WTC11 (cell line): ENCODE measurements around the gene SCEL.

Source experiments
- ATF1 ChIP-seq: sonication (generic); formaldehyde crosslinking; IDR thresholded peaks from 2 replicates; pipeline ENCODE4 v1.8.1; 2023; ENCODE audit warnings: mild to moderate bottlenecking, moderate library complexity, missing genetic modification reagents
- ATF2 ChIP-seq: sonication (generic); formaldehyde crosslinking; IDR thresholded peaks from 2 replicates; pipeline ENCODE4 v1.8.1; 2022; ENCODE audit warnings: low read depth, missing genetic modification reagents, borderline replicate concordance
- CREB1 ChIP-seq: sonication (generic); formaldehyde crosslinking; IDR thresholded peaks from 2 replicates; pipeline ENCODE4 v1.8.0; 2023; ENCODE audit warnings: mild to moderate bottlenecking, missing genetic modification reagents
- CTCF ChIP-seq: fragments of 200-600 bp; IDR thresholded peaks from 2 replicates; pipeline ENCODE4 v1.8.0; 2022; ENCODE audit warnings: antibody characterized with exemption
- JUN ChIP-seq: sonication (generic); formaldehyde crosslinking; IDR thresholded peaks from 2 replicates; pipeline ENCODE4 v1.8.0; 2023; ENCODE audit warnings: mild to moderate bottlenecking, missing genetic modification reagents
- MYBL2 ChIP-seq: sonication (generic); formaldehyde crosslinking; IDR thresholded peaks from 2 replicates; pipeline ENCODE4 v1.8.1; 2023; ENCODE audit warnings: mild to moderate bottlenecking, moderate library complexity, missing genetic modification reagents
- NR2C2 ChIP-seq: sonication (generic); formaldehyde crosslinking; IDR thresholded peaks from 2 replicates; pipeline ENCODE4 v1.8.0; 2022; ENCODE audit warnings: mild to moderate bottlenecking, missing genetic modification reagents
- RELA ChIP-seq: sonication (generic); formaldehyde crosslinking; IDR thresholded peaks from 2 replicates; pipeline ENCODE4 v1.8.1; 2022; ENCODE audit warnings: missing genetic modification reagents, mild to moderate bottlenecking, borderline replicate concordance
- SOX15 ChIP-seq: fragments of 250-450 bp; sonication (Bioruptor Pico); IDR thresholded peaks from 2 replicates; pipeline ENCODE4 v1.9.0; 2021; ENCODE audit warnings: mild to moderate bottlenecking
- ZNF416 ChIP-seq: fragments of 250-450 bp; sonication (Bioruptor Pico); IDR thresholded peaks from 2 replicates; pipeline ENCODE4 v1.9.0; 2021; ENCODE audit warnings: mild to moderate bottlenecking, inconsistent platforms
- TF ChIP-seq, protein P1 (sequence below): sonication (generic); formaldehyde crosslinking; IDR thresholded peaks from 2 replicates; pipeline ENCODE4 v1.8.1; 2023; ENCODE audit warnings: mild to moderate bottlenecking, moderate library complexity, missing genetic modification reagents
- TF ChIP-seq, protein P2 (sequence below): sonication (generic); formaldehyde crosslinking; IDR thresholded peaks from 2 replicates; pipeline ENCODE4 v1.8.1; 2023; ENCODE audit warnings: mild to moderate bottlenecking, missing genetic modification reagents, moderate library complexity
- TF ChIP-seq, protein P3 (sequence below): fragments of 250-450 bp; sonication (Bioruptor Pico); IDR thresholded peaks from 2 replicates; pipeline ENCODE4 v1.9.0; 2021; ENCODE audit warnings: moderate library complexity, mild to moderate bottlenecking, inconsistent platforms, borderline replicate concordance

- TF ChIP-seq CTCF, result no peak
- TF ChIP-seq NR2C2 (CRISPR knock-in tag), result no peak
- TF ChIP-seq, protein P1, sequence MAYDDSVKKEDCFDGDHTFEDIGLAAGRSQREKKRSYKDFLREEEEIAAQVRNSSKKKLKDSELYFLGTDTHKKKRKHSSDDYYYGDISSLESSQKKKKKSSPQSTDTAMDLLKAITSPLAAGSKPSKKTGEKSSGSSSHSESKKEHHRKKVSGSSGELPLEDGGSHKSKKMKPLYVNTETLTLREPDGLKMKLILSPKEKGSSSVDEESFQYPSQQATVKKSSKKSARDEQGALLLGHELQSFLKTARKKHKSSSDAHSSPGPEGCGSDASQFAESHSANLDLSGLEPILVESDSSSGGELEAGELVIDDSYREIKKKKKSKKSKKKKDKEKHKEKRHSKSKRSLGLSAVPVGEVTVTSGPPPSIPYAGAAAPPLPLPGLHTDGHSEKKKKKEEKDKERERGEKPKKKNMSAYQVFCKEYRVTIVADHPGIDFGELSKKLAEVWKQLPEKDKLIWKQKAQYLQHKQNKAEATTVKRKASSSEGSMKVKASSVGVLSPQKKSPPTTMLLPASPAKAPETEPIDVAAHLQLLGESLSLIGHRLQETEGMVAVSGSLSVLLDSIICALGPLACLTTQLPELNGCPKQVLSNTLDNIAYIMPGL (CRISPR knock-in tag), result no peak
- TF ChIP-seq, protein P2, sequence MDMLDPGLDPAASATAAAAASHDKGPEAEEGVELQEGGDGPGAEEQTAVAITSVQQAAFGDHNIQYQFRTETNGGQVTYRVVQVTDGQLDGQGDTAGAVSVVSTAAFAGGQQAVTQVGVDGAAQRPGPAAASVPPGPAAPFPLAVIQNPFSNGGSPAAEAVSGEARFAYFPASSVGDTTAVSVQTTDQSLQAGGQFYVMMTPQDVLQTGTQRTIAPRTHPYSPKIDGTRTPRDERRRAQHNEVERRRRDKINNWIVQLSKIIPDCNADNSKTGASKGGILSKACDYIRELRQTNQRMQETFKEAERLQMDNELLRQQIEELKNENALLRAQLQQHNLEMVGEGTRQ (CRISPR knock-in tag), result no peak
- TF ChIP-seq CREB1 (CRISPR knock-in tag), result no peak
- TF ChIP-seq MYBL2 (CRISPR knock-in tag), result no peak
- TF ChIP-seq JUN (CRISPR knock-in tag), result no peak
- no peak for TF ChIP-seq RELA (CRISPR knock-in tag)
- no peak for TF ChIP-seq SOX15 (CRISPR knock-in tag)
- TF ChIP-seq, protein P3, sequence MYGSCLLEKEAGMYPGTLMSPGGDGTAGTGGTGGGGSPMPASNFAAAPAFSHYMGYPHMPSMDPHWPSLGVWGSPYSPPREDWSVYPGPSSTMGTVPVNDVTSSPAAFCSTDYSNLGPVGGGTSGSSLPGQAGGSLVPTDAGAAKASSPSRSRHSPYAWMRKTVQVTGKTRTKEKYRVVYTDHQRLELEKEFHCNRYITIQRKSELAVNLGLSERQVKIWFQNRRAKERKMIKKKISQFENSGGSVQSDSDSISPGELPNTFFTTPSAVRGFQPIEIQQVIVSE (CRISPR knock-in tag), result no peak
- no peak for TF ChIP-seq ATF2 (CRISPR knock-in tag)
- no peak for TF ChIP-seq ATF1 (CRISPR knock-in tag)
- TF ChIP-seq ZNF416 (CRISPR knock-in tag), result no peak
Measured at GRCh38 chr13:77516342-77516789, 19.1 kb upstream of the SCEL start.
